HFFc6 (cell line): Measurements from ENCODE around the gene NDE1. TPM values are rescaled to one million over a fixed set of nuclear protein-coding genes. Genes with fewer than 3 reads are reported as not detected.

ENCODE experiments used
- DNase-seq: peaks from one replicate; pipeline ENCODE4 v3.0.0-alpha.2; 2018
- H3K27ac Mint-ChIP-seq: 2 replicates; pipeline ENCODE4 v1.8.0; 2020; ENCODE audit warnings: mild to moderate bottlenecking, mixed read lengths
- H3K27me3 Mint-ChIP-seq: 2 replicates; pipeline ENCODE4 v1.8.0; 2021; ENCODE audit warnings: mild to moderate bottlenecking, moderate library complexity, mixed read lengths; ENCODE audit not compliant: insufficient read depth
- H3K36me3 Mint-ChIP-seq: 2 replicates; pipeline ENCODE4 v1.8.0; 2021; ENCODE audit warnings: low read depth, mixed read lengths
- H3K4me1 Mint-ChIP-seq: 2 replicates; pipeline ENCODE4 v1.8.0; 2020; ENCODE audit warnings: low read depth, mixed read lengths
- H3K4me3 Mint-ChIP-seq: 2 replicates; pipeline ENCODE4 v1.8.0; 2020; ENCODE audit warnings: mild to moderate bottlenecking, moderate library complexity, mixed read lengths
- H3K9me3 Mint-ChIP-seq: 2 replicates; pipeline ENCODE4 v1.8.0; 2020; ENCODE audit warnings: mild to moderate bottlenecking, mixed read lengths
- CTCF ChIP-seq: fragments of 200-600 bp; sonication (generic); IDR thresholded peaks from 2 replicates; pipeline ENCODE4 v1.5.0; 2021; ENCODE audit warnings: antibody characterized with exemption, mild to moderate bottlenecking
- total RNA-seq, 6 experiments: library from RNA; stranded (reverse); fragmentation: NEBNext Ultra II Directional; extraction: Animal tissue kit (Norgen Biotek cat#: 25700); gene quantifications; 2 replicates in 1 of 6; 3 replicates in 5 of 6; pipeline ENCODE4 v1.2.3, GENCODE V29; 2021

The NDE1 gene
- total RNA-seq, 6 experiments from 2014 or later, result 40.6 to 61.0 (median 58.2) TPM

- peaks cover 7% of the 10 kb centered on the region for H3K4me1 Mint-ChIP-seq
- TF ChIP-seq CTCF, result no peak
- no peaks in the 10 kb centered on the region for H3K36me3 Mint-ChIP-seq
- no peak overlapping the region for H3K4me3 Mint-ChIP-seq
- no peak overlapping the region for H3K27ac Mint-ChIP-seq
- H3K27me3 Mint-ChIP-seq, result peaks cover 12% of the 10 kb centered on the region
- no peaks in the 10 kb centered on the region for H3K9me3 Mint-ChIP-seq
- DNase-seq, result no peak
These were observed 99.9 kb downstream of the NDE1 start for GRCh38 chr16:15749985-15750384.

- no peaks in the 10 kb centered on the region for H3K36me3 Mint-ChIP-seq
- peaks cover 12% of the 10 kb centered on the region for H3K27me3 Mint-ChIP-seq
- H3K4me1 Mint-ChIP-seq, result peaks cover 7% of the 10 kb centered on the region
- no peaks in the 10 kb centered on the region for H3K9me3 Mint-ChIP-seq
- TF ChIP-seq CTCF, result no peak
- DNase-seq, result no peak
- H3K4me3 Mint-ChIP-seq, result no peak overlapping the region
- no peak overlapping the region for H3K27ac Mint-ChIP-seq
These were observed 101.9 kb downstream of the NDE1 start for GRCh38 chr16:15751940-15752339.

- Mint-ChIP-seq H3K36me3 (no peaks in the 10 kb centered on the region), H3K27ac (no peak overlapping the region), H3K4me1 (peaks cover 7% of the 10 kb centered on the region), H3K9me3 (no peaks in the 10 kb centered on the region), H3K4me3 (no peak overlapping the region), H3K27me3 (peaks cover 12% of the 10 kb centered on the region)
- DNase-seq, result no peak
- no peak for TF ChIP-seq CTCF
These were observed 102.9 kb downstream of the NDE1 start for GRCh38 chr16:15752717-15753488.

GRCh38 chr16:15754821-15755534, 104.9 kb downstream of the NDE1 start:
- Mint-ChIP-seq H3K36me3 (no peaks in the 10 kb centered on the region), H3K27me3 (peaks cover 5% of the 10 kb centered on the region), H3K9me3 (no peaks in the 10 kb centered on the region), H3K4me1 (no peaks in the 10 kb centered on the region), H3K27ac (no peak overlapping the region), H3K4me3 (no peak overlapping the region)
- no peak for TF ChIP-seq CTCF
- DNase-seq, result no peak

GRCh38 chr16:15757077-15757386, 107.0 kb downstream of the NDE1 start:
- Mint-ChIP-seq H3K9me3 (no peaks in the 10 kb centered on the region), H3K4me3 (no peak overlapping the region), H3K36me3 (no peaks in the 10 kb centered on the region), H3K4me1 (no peaks in the 10 kb centered on the region), H3K27ac (no peak overlapping the region), H3K27me3 (peaks cover 7% of the 10 kb centered on the region)
- DNase-seq, result no peak
- TF ChIP-seq CTCF, result no peak
